HepG2 (cell line): Measurements from ENCODE around the gene SSNA1. TPM values are rescaled to one million over a fixed set of nuclear protein-coding genes. Genes with fewer than 3 reads are reported as not detected.

Source experiments
- ATAC-seq: fragments of 200-7000 bp; cut with Tn5 transposase; 3 replicates; pipeline ENCODE4 v1.9.1; 2020; ENCODE audit warnings: mild to moderate bottlenecking, moderate library complexity
- BruUV-seq: library from RNA; stranded (reverse); fragments of 400-500 nt; replicated peaks from 2 replicates; lab custom pipeline; 2021; lab: Mats Ljungman, UMichigan
- CTCF ChIA-PET: fragments of 300-600 bp; formaldehyde crosslinking; extraction: SDS; loops from one replicate; lab custom pipeline; 2021; ENCODE audit warnings: low total read pairs, inconsistent platforms, low intra/inter-chr PET ratio; lab: Yijun Ruan, JAX
- POLR2A ChIA-PET: fragments of 350-600 bp; sonication (Branson Sonifier 250); formaldehyde crosslinking; loops from one replicate; lab custom pipeline; 2020; ENCODE audit warnings: antibody characterized with exemption, inconsistent platforms; lab: Yijun Ruan, JAX
- DNase-seq: peaks from one replicate; pipeline ENCODE4 v3.0.0-alpha.2; 2015; ENCODE audit warnings: low spot score
- FAIRE-seq: peaks from 3 replicates; lab custom pipeline; 2011; peaks lifted over from hg19 to GRCh38; lab: Jason Lieb, UNC
- H2AFZ ChIP-seq: one replicate; pipeline ENCODE4 v1.6.1; 2011; ENCODE audit warnings: low read length, inconsistent platforms
- H3K27ac ChIP-seq: fragments of 300-600 bp; 3 replicates; pipeline ENCODE4 v1.8.0; 2011; ENCODE audit warnings: mixed run types, mild to moderate bottlenecking, mixed read lengths, low read length, inconsistent platforms; ENCODE audit not compliant: insufficient read depth; ENCODE audit errors: extremely low read length
- H3K27me3 ChIP-seq, 2 experiments: fragments of 200-600 bp in 1 of 2; 2 replicates in 1 of 2; 3 replicates in 1 of 2; pipeline versions ENCODE4 v1.6.0 to v1.8.0; 2011; ENCODE audit warnings: low read length in 2 of 2, mild to moderate bottlenecking in 2 of 2, moderate library complexity in 2 of 2, inconsistent platforms in 1 of 2; ENCODE audit not compliant: insufficient read depth in 2 of 2, control insufficient read depth in 1 of 2
- H3K36me3 ChIP-seq, 2 experiments: fragments of 200-600 bp in 1 of 2; replicated peaks in 1 of 2; 2 replicates in 1 of 2; 3 replicates in 1 of 2; pipeline versions ENCODE4 v1.5.1 to v1.8.0; 2011; ENCODE audit warnings: low read length in 2 of 2, inconsistent platforms in 1 of 2; ENCODE audit not compliant: insufficient read depth in 2 of 2, control insufficient read depth in 1 of 2
- H3K4me1 ChIP-seq: 2 replicates; pipeline ENCODE4 v1.5.1; 2012; ENCODE audit warnings: low read length, inconsistent platforms; ENCODE audit not compliant: insufficient read depth
- H3K4me2 ChIP-seq: 2 replicates; pipeline ENCODE4 v1.6.0; 2011; ENCODE audit warnings: low read depth, low read length, inconsistent platforms
- H3K4me3 ChIP-seq, 3 experiments: fragments of 200-600 bp in 1 of 3; sonication (generic), shearing (Covaris generic) in 1 of 3; replicated peaks in 1 of 3; 2 replicates each; pipeline ENCODE4 v1.5.1; 2011 to 2016; ENCODE audit warnings: low read length in 3 of 3, inconsistent platforms in 2 of 3, low read depth in 2 of 3, mild to moderate bottlenecking in 2 of 3, control low read depth in 1 of 3, mixed read lengths in 1 of 3; ENCODE audit not compliant: insufficient read depth in 1 of 3
- H3K79me2 ChIP-seq: one replicate; pipeline ENCODE4 v1.6.1; 2011; ENCODE audit warnings: low read length, inconsistent platforms; ENCODE audit not compliant: insufficient read depth
- H3K9ac ChIP-seq: 2 replicates; pipeline ENCODE4 v1.6.0; 2011; ENCODE audit warnings: mild to moderate bottlenecking, low read depth, low read length, inconsistent platforms; ENCODE audit not compliant: insufficient read depth
- H3K9me3 ChIP-seq: 2 replicates; pipeline ENCODE4 v1.5.1; 2012; ENCODE audit warnings: mild to moderate bottlenecking, low read length
- H4K20me1 ChIP-seq: 2 replicates; pipeline ENCODE4 v1.6.0; 2011; ENCODE audit warnings: inconsistent platforms, mild to moderate bottlenecking, low read length, moderate library complexity; ENCODE audit not compliant: insufficient read depth
- FOXP1 ChIP-seq, 2 experiments: fragments of 450-650 bp in 1 of 2; IDR thresholded peaks; 2 replicates each; pipeline ENCODE4 v1.6.1; 2017 to 2018; ENCODE audit warnings: antibody characterized with exemption in 1 of 2
- ZBTB7B ChIP-seq: sonication (generic); formaldehyde crosslinking; IDR thresholded peaks from 2 replicates; pipeline ENCODE4 v1.4.0; 2020; ENCODE audit warnings: missing genetic modification reagents
- ZNF263 ChIP-seq: sonication (generic); formaldehyde crosslinking; IDR thresholded peaks from 2 replicates; pipeline ENCODE4 v1.4.0; 2020; ENCODE audit warnings: missing genetic modification reagents
- ZNF75D ChIP-seq: sonication (generic); formaldehyde crosslinking; IDR thresholded peaks from 2 replicates; pipeline ENCODE4 v1.8.1; 2023; ENCODE audit warnings: missing genetic modification reagents, mild to moderate bottlenecking, borderline replicate concordance
- ZNF768 ChIP-seq: sonication (generic); formaldehyde crosslinking; IDR thresholded peaks from 2 replicates; pipeline ENCODE4 v1.4.0; 2020; ENCODE audit warnings: missing genetic modification reagents
- WGBS: methylation state at CpG from one replicate; pipeline ENCODE4 v1.1.6; 2017; ENCODE audit warnings: low lambda C conversion rate; 5-methylcytosine and 5-hydroxymethylcytosine counted together
- in situ Hi-C: cut with HindIII; loops from 2 replicates; pipeline ENCODE4 v1.10.0; 2017; ENCODE audit warnings: low pct_unique_long_range_greater_than_20kb; ENCODE audit not compliant: extremely low pct_ligation_motif_present
- intact Hi-C: fragments of 100-400 bp; cut with micrococcal nuclease; formaldehyde crosslinking; loops from one replicate; pipeline ENCODE4 v1.10.0; 2022; ENCODE audit not compliant: unreplicated experiment
- polyA plus RNA-seq, 8 experiments: library from polyadenylated mRNA; depleted of rRNA in 3 of 8; stranded (reverse) in 7 of 8; unstranded in 1 of 8; fragments of >200 nt; fragmentation: Illumina TruSeq in 4 of 8; extraction: Trizol in 4 of 8; gene quantifications; 2 replicates each; pipeline versions ENCODE4 v1.2.1 to v1.2.3, GENCODE V29; 2011 to 2016; ENCODE audit warnings: low read depth in 4 of 8, missing spikeins in 1 of 8, mixed read lengths in 1 of 8; ENCODE audit not compliant: insufficient read depth in 1 of 8
- total RNA-seq, 5 experiments: library from RNA; depleted of rRNA; stranded (reverse); fragments of >200 nt; fragmentation: Illumina TruSeq; extraction: Trizol; gene quantifications; 2 replicates each; pipeline ENCODE4 v1.2.3, GENCODE V29; 2016; ENCODE audit warnings: low read depth in 1 of 5
- TF ChIP-seq, protein P1 (sequence below): sonication (generic); formaldehyde crosslinking; IDR thresholded peaks from 2 replicates; pipeline ENCODE4 v1.9.0; 2021; ENCODE audit warnings: missing genetic modification reagents, mild to moderate bottlenecking, borderline replicate concordance
- TF ChIP-seq, protein P2 (sequence below): sonication (generic); formaldehyde crosslinking; IDR thresholded peaks from 2 replicates; pipeline ENCODE4 v1.4.0; 2020; ENCODE audit warnings: mild to moderate bottlenecking, missing genetic modification reagents
- TF ChIP-seq, protein P3 (sequence below): IDR thresholded peaks from 2 replicates; pipeline ENCODE4 v1.6.1; 2012; ENCODE audit warnings: inconsistent platforms
- TF ChIP-seq, protein P4 (sequence below): sonication (generic); formaldehyde crosslinking; IDR thresholded peaks from 2 replicates; pipeline ENCODE4 v1.5.1; 2020; ENCODE audit warnings: missing genetic modification reagents, mild to moderate bottlenecking, borderline replicate concordance

SSNA1 gene
- total and polyA plus RNA-seq, 2 of the 13 experiments (the other 11 are each of a cell fraction or from before 2014, with no cell fraction given): 35.9 to 49.4 TPM

DNA sequence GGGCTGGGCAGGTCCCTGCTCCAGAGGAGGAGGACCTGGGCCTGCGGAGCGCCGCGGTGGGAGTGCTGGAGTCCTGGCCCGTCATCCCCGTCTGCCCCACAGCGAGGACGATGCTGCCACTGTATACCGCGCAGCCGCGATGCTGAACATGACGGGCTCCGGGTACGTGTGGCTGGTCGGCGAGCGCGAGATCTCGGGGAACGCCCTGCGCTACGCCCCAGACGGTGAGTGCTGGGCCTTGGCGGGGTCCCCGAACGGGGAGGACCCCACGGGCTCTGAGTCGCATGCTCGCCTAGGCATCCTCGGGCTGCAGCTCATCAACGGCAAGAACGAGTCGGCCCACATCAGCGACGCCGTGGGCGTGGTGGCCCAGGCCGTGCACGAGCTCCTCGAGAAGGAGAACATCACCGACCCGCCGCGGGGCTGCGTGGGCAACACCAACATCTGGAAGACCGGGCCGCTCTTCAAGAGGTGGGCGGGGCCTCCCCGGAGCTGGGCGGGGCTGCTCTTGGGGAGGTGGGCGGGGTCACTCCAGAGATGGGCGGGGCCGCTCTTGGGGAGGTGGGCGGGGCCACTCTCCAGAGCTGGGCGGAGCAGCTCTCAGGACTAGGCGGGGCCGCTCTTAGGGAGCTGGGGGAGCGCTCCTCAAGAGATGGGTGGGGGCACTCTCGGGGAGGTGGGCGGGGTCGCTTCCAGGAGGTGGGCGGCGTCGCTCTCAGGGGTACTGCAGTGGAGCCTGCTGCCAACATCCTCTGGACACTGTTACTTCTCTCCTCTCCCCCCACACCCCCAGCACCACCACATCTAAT lies 31.7 kb upstream of the SSNA1 start:
- H3K4me2 ChIP-seq: peak overlapping the region; percentile 45
- no peaks in the 10 kb centered on the region for H4K20me1 ChIP-seq
- no peak overlapping the region for H3K27ac ChIP-seq
- intact Hi-C loops: no loop called here
- peaks cover 9 to 51% of the 10 kb centered on the region in 2 experiments; a peak in 4 of 5 replicates for H3K27me3 ChIP-seq
- peak overlapping the region in 1 of 3 experiments; percentile 46; a peak in 1 of 6 replicates for H3K4me3 ChIP-seq
- H3K79me2 ChIP-seq: no peaks in the 10 kb centered on the region
- ChIA-PET POLR2A (no interaction called here), CTCF (no interaction called here)
- H2AFZ ChIP-seq: no peak overlapping the region
- no peak for FAIRE-seq
- ATAC-seq: peak; percentile 8; the same call in 1 of the 3 replicates
- WGBS: 51% methylated on average over 12 of the region's 65 CpGs
- no peaks in the 10 kb centered on the region for H3K9me3 ChIP-seq
- DNase-seq: no peak
- TF ChIP-seq ZNF768 (CRISPR knock-in tag) (peak; percentile 12; the same call in 1 of the 2 replicates), ZNF75D (CRISPR knock-in tag) (no peak), ZBTB7B (CRISPR knock-in tag) (no peak), FOXP1 (IDR thresholded peaks at IDR 0.05) (no peak), FOXP1 (CRISPR knock-in tag; IDR thresholded peaks at IDR 0.05) (no peak), ZNF263 (0 out of 2 replicates have a peak, but pooled peaks have one; percentile 17)
- TF ChIP-seq, protein P1, sequence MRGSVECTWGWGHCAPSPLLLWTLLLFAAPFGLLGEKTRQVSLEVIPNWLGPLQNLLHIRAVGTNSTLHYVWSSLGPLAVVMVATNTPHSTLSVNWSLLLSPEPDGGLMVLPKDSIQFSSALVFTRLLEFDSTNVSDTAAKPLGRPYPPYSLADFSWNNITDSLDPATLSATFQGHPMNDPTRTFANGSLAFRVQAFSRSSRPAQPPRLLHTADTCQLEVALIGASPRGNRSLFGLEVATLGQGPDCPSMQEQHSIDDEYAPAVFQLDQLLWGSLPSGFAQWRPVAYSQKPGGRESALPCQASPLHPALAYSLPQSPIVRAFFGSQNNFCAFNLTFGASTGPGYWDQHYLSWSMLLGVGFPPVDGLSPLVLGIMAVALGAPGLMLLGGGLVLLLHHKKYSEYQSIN (CRISPR knock-in tag): no peak
- TF ChIP-seq, protein P2, sequence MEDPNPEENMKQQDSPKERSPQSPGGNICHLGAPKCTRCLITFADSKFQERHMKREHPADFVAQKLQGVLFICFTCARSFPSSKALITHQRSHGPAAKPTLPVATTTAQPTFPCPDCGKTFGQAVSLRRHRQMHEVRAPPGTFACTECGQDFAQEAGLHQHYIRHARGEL (CRISPR knock-in tag): no peak
- TF ChIP-seq, protein P3, sequence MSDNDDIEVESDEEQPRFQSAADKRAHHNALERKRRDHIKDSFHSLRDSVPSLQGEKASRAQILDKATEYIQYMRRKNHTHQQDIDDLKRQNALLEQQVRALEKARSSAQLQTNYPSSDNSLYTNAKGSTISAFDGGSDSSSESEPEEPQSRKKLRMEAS: 0 out of 2 replicates have a peak, but pooled peaks have one; percentile 12
- TF ChIP-seq, protein P4, sequence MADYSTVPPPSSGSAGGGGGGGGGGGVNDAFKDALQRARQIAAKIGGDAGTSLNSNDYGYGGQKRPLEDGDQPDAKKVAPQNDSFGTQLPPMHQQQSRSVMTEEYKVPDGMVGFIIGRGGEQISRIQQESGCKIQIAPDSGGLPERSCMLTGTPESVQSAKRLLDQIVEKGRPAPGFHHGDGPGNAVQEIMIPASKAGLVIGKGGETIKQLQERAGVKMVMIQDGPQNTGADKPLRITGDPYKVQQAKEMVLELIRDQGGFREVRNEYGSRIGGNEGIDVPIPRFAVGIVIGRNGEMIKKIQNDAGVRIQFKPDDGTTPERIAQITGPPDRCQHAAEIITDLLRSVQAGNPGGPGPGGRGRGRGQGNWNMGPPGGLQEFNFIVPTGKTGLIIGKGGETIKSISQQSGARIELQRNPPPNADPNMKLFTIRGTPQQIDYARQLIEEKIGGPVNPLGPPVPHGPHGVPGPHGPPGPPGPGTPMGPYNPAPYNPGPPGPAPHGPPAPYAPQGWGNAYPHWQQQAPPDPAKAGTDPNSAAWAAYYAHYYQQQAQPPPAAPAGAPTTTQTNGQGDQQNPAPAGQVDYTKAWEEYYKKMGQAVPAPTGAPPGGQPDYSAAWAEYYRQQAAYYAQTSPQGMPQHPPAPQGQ: no peak
- in situ Hi-C loops: no loop called here
- H3K4me1 ChIP-seq: peaks cover 9% of the 10 kb centered on the region; the same call in 1 of the 2 replicates
- no peaks in the 10 kb centered on the region for H3K36me3 ChIP-seq
- BruUV-seq: no TSS peak
- no peak overlapping the region for H3K9ac ChIP-seq
